ENCODE data around the gene IQGAP2. TPM values are rescaled to one million over a fixed set of nuclear protein-coding genes. Genes with fewer than 3 reads are reported as not detected.
A peak's percentile ranks its signal among the peaks of the same experiment; 100 is the strongest.
"Not testable (repeated sequence)": the region's sequence is repeated elsewhere in the genome, so short reads cannot be mapped to it uniquely, and the experiment has no call there.

Gene IQGAP2
- total RNA-seq, 4 donors from 2014 or later, result 46.8 to 121 (median 97.0) TPM

GRCh38 chr5:76735762-76736545 is 332.9 kb downstream of the IQGAP2 start:
- intact Hi-C loops (cut with DNase I; ENCODE audit: low total_unique reads) (no loop called here), in situ Hi-C loops (cut with MboI; ENCODE audit: low pct_ligation_motif_present in 1 of 4, low pct_unique_long_range_greater_than_20kb in 1 of 4, low sequenced_read_pairs in 3 of 4) (no loop called here)
- Histone ChIP-seq H3K4me1 (peaks cover 0 to 4% (median 0%) of the 10 kb centered on the region in 4 donors), H3K4me3 (no peak overlapping the region), H3K27me3 (no peaks in the 10 kb centered on the region), H3K27ac (no peak overlapping the region), H3K9me3 (no peaks in the 10 kb centered on the region), H3K36me3 (no peaks in the 10 kb centered on the region)
- TF ChIP-seq POLR2A (IDR thresholded peaks at IDR 0.05), result no peak
- no peak for TF ChIP-seq EP300 (IDR thresholded peaks at IDR 0.05; ENCODE audit: low read depth)
- no peak for TF ChIP-seq POLR2AphosphoS5 (IDR thresholded peaks at IDR 0.05)
- TF ChIP-seq, protein P1, sequence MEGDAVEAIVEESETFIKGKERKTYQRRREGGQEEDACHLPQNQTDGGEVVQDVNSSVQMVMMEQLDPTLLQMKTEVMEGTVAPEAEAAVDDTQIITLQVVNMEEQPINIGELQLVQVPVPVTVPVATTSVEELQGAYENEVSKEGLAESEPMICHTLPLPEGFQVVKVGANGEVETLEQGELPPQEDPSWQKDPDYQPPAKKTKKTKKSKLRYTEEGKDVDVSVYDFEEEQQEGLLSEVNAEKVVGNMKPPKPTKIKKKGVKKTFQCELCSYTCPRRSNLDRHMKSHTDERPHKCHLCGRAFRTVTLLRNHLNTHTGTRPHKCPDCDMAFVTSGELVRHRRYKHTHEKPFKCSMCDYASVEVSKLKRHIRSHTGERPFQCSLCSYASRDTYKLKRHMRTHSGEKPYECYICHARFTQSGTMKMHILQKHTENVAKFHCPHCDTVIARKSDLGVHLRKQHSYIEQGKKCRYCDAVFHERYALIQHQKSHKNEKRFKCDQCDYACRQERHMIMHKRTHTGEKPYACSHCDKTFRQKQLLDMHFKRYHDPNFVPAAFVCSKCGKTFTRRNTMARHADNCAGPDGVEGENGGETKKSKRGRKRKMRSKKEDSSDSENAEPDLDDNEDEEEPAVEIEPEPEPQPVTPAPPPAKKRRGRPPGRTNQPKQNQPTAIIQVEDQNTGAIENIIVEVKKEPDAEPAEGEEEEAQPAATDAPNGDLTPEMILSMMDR (IDR thresholded peaks at IDR 0.05), result no peak
- WGBS, 2 donors (ENCODE audit: low coverage in 1 of 2), result 78 to 85% methylated on average over 4 of the region's 4 CpGs
- DNase-seq, result no peak

GRCh38 chr5:76736679-76737556 is 333.8 kb downstream of the IQGAP2 start:
- TF ChIP-seq, protein P1 (IDR thresholded peaks at IDR 0.05), result no peak
- no peak for TF ChIP-seq POLR2A (IDR thresholded peaks at IDR 0.05)
- TF ChIP-seq EP300 (IDR thresholded peaks at IDR 0.05; ENCODE audit: low read depth), result no peak
- no peak for TF ChIP-seq POLR2AphosphoS5 (IDR thresholded peaks at IDR 0.05)
- peaks cover 0 to 4% (median 0%) of the 10 kb centered on the region in 4 donors for H3K4me1 ChIP-seq

DNA sequence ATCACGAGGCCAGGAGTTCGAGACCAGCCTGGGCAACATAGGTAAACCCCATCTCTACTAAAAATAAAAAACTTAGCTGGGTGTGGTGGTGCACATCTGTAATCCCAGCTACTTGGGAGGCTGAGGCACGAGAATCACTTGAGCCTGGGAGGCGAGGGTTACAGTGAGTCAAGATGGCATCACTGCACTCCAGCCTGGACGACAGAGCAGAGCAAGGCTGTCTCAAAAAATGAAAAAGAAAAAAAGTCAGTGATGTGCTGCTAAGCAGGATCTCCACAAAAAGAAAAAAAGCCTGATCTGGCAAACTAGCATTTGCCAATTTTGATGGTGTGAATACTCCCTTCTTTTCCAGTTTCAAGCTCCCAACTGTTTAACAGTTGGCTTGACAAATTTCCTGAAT is 334.8 kb downstream of the IQGAP2 start:
- TF ChIP-seq POLR2AphosphoS5 (IDR thresholded peaks at IDR 0.05) (no peak), POLR2A (IDR thresholded peaks at IDR 0.05) (no peak), EP300 (IDR thresholded peaks at IDR 0.05; ENCODE audit: low read depth) (no peak)
- TF ChIP-seq, protein P1 (IDR thresholded peaks at IDR 0.05), result no peak
- Histone ChIP-seq H3K9me3 (no peaks in the 10 kb centered on the region), H3K27me3 (no peaks in the 10 kb centered on the region), H3K36me3 (no peaks in the 10 kb centered on the region), H3K4me1 (peaks cover 0 to 4% (median 0%) of the 10 kb centered on the region in 4 donors), H3K4me3 (no peak overlapping the region), H3K27ac (peak overlapping the region; percentile 53 to 69 (median 64))
- intact Hi-C loops (cut with DNase I; ENCODE audit: low total_unique reads) (no loop called here), in situ Hi-C loops (cut with MboI; ENCODE audit: low pct_ligation_motif_present in 1 of 4, low pct_unique_long_range_greater_than_20kb in 1 of 4, low sequenced_read_pairs in 3 of 4) (no loop called here)
- WGBS, 2 donors (ENCODE audit: low coverage in 1 of 2), result 91 to 97% methylated on average over 4 to 5 of the region's 5 CpGs
- DNase-seq, result no peak

More at GRCh38 chr5:76736679-76737556, 333.8 kb downstream of the IQGAP2 start:
- no peaks in the 10 kb centered on the region for H3K27me3 ChIP-seq
- H3K36me3 ChIP-seq, result no peaks in the 10 kb centered on the region
- in situ Hi-C loops (cut with MboI; ENCODE audit: low pct_ligation_motif_present in 1 of 4, low pct_unique_long_range_greater_than_20kb in 1 of 4, low sequenced_read_pairs in 3 of 4), result no loop called here
- DNase-seq, result no peak
- intact Hi-C loops (cut with DNase I; ENCODE audit: low total_unique reads), result no loop called here
- no peak overlapping the region for H3K4me3 ChIP-seq
- no peaks in the 10 kb centered on the region for H3K9me3 ChIP-seq
- H3K27ac ChIP-seq, result peak overlapping the region; percentile 34 to 66 (median 58)
- WGBS, 2 donors (ENCODE audit: low coverage in 1 of 2), result 78 to 85% methylated on average over 2 to 6 of the region's 6 CpGs

DNA sequence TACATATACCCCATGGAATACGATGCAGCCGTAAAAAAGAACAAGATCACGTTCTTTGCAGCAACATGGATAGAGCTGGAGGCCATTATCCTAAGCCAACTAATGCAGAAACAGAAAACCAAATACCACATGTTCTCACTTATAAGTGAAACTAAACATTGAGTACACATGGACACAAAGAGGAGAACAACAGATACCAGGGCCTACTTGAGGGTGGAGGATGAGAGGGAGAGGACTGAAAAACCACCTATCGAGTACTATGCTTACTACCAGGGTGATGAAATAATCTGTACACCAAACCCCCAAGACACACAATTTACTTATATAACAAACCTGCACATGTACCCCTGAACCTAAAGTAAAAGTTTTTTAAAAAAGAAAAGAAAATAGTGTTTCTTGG is 338.4 kb downstream of the IQGAP2 start:
- H3K9me3 ChIP-seq; H3K36me3 ChIP-seq; H3K4me3 ChIP-seq; H3K4me1 ChIP-seq; H3K27me3 ChIP-seq; intact Hi-C loops (cut with DNase I; ENCODE audit: low total_unique reads); in situ Hi-C loops (cut with MboI; ENCODE audit: low pct_ligation_motif_present in 1 of 4, low pct_unique_long_range_greater_than_20kb in 1 of 4, low sequenced_read_pairs in 3 of 4); DNase-seq; H3K27ac ChIP-seq: not testable (repeated sequence)
- 95 to 100% methylated on average over 4 of the region's 4 CpGs for WGBS, 2 donors (ENCODE audit: low coverage in 1 of 2)

All from transverse colon (tissue), 4 donors.